ENCODE data around the gene CTDP1.

DNA sequence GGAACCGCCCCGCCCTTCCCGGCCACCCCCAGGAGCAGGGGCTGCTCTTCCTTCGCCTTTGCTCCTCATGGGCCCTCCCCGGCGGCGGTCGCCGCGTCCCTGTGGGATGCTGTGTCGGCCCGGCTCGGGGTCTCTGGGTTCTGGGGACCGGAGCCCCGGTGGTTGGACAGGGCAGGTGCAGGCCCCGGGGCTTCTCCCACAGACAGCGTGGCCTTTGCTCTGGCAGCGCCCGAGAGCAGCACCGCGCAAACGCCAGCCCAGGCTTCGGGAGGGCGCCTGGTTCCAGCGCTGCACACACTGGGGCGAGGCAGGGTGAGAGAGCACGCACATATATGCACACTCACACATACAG is 109.1 kb downstream of the CTDP1 start:
- TF ChIP-seq CTCF (IDR thresholded peaks at IDR 0.05; ENCODE audit: low read depth, low read length, missing input control), result no peak
- TF ChIP-seq HNF4A (conservative IDR thresholded peaks at IDR 0.05), result no peak
- no peak for TF ChIP-seq SP1 (IDR thresholded peaks at IDR 0.05)
- no peak for TF ChIP-seq JUND (IDR thresholded peaks at IDR 0.05)

Data from liver (tissue), 3 donors.